Fibroblast of lung (primary cell): ENCODE data around the gene CYP26C1. TPM values are rescaled to one million over a fixed set of nuclear protein-coding genes. Genes with fewer than 3 reads are reported as not detected.

Experiments
- DNase-seq, 2 donors: peaks; one replicate each; pipeline versions ENCODE4 v3.0.0 to v3.0.0-alpha.2; 2010; ENCODE audit warnings: low read depth in 2 of 2
- H2AFZ ChIP-seq: 2 replicates; pipeline ENCODE4 v1.5.1; 2012; ENCODE audit warnings: low read length, control low read depth, inconsistent platforms
- H3K27ac ChIP-seq: 2 replicates; pipeline ENCODE4 v1.5.1; 2011; ENCODE audit warnings: low read length, control low read depth; ENCODE audit not compliant: insufficient read depth
- H3K27me3 ChIP-seq: 2 replicates; pipeline ENCODE4 v1.5.1; 2011; ENCODE audit warnings: mild to moderate bottlenecking, low read length; ENCODE audit not compliant: control insufficient read depth, insufficient read depth
- H3K36me3 ChIP-seq: 2 replicates; pipeline ENCODE4 v1.5.1; 2011; ENCODE audit warnings: low read length; ENCODE audit not compliant: control insufficient read depth, insufficient read depth
- H3K4me1 ChIP-seq: 2 replicates; pipeline ENCODE4 v1.5.1; 2011; ENCODE audit warnings: low read length; ENCODE audit not compliant: control insufficient read depth, insufficient read depth; ENCODE audit errors: extremely low read depth
- H3K4me2 ChIP-seq: 2 replicates; pipeline ENCODE4 v1.5.1; 2011; ENCODE audit warnings: low read length, control low read depth; ENCODE audit not compliant: insufficient read depth; ENCODE audit errors: extremely low read depth
- H3K4me3 ChIP-seq, 4 experiments: fragments of 200-600 bp in 1 of 4; sonication (generic) in 1 of 4; replicated peaks in 1 of 4; 2 replicates each; pipeline ENCODE4 v1.5.1; 2011 to 2016; ENCODE audit warnings: low read length in 4 of 4, low read depth in 3 of 4, mild to moderate bottlenecking in 3 of 4, control low read depth in 2 of 4, inconsistent platforms in 1 of 4, mixed read lengths in 1 of 4; ENCODE audit not compliant: insufficient read depth in 1 of 4; ENCODE audit errors: control extremely low read depth in 1 of 4
- H3K79me2 ChIP-seq: 2 replicates; pipeline ENCODE4 v1.5.1; 2012; ENCODE audit warnings: mild to moderate bottlenecking, low read length, inconsistent platforms; ENCODE audit not compliant: control insufficient read depth, insufficient read depth
- H3K9ac ChIP-seq: 2 replicates; pipeline ENCODE4 v1.5.1; 2011; ENCODE audit warnings: mild to moderate bottlenecking, low read length, control low read depth; ENCODE audit not compliant: insufficient read depth
- H3K9me3 ChIP-seq: 2 replicates; pipeline ENCODE4 v1.5.1; 2012; ENCODE audit warnings: low read depth, low read length; ENCODE audit not compliant: control insufficient read depth, insufficient read depth
- H4K20me1 ChIP-seq: 2 replicates; pipeline ENCODE4 v1.5.1; 2011; ENCODE audit warnings: low read length; ENCODE audit not compliant: control insufficient read depth, insufficient read depth; ENCODE audit errors: extremely low read depth
- CTCF ChIP-seq, 2 donors: IDR thresholded peaks in 1 of 2; conservative IDR thresholded peaks in 1 of 2; 1 replicate in 1 of 2; 2 replicates in 1 of 2; pipeline ENCODE4 v1.5.1; 2011 to 2012; ENCODE audit warnings: low read length in 2 of 2, control low read depth in 1 of 2, inconsistent platforms in 1 of 2, low read depth in 1 of 2, mild to moderate bottlenecking in 1 of 2
- EZH2 ChIP-seq: IDR thresholded peaks from 2 replicates; pipeline ENCODE4 v1.5.1; 2012; ENCODE audit warnings: low read length, control low read depth, mild to moderate bottlenecking; ENCODE audit errors: missing control alignments
- polyA minus RNA-seq: library from RNA; depleted of rRNA, polyadenylated mRNA; stranded (reverse); fragments of >200 nt; gene quantifications from 2 replicates; pipeline ENCODE4 v1.2.3, GENCODE V29; 2011; ENCODE audit warnings: low replicate concordance
- polyA plus RNA-seq, 2 donors: library from polyadenylated mRNA; depleted of rRNA in 1 of 2; stranded (reverse) in 1 of 2; unstranded in 1 of 2; fragments of >200 nt; gene quantifications; 2 replicates each; pipeline ENCODE4 v1.2.1, GENCODE V29; 2011 to 2012; ENCODE audit warnings: missing spikeins in 1 of 2
- total RNA-seq: library from RNA; depleted of rRNA; stranded (reverse); fragments of >200 nt; gene quantifications from 2 replicates; pipeline ENCODE4 v1.2.1, GENCODE V29; 2014

CYP26C1 gene
- total RNA-seq, result under 0.01 TPM in 2 replicates
- 0.02 and 0.03 TPM in 2 replicates for polyA plus RNA-seq
- 0.07 TPM in 1 of 2 replicates, not detected in the other for polyA plus RNA-seq (2012)
- polyA minus RNA-seq, result not detected in 2 replicates

DNA sequence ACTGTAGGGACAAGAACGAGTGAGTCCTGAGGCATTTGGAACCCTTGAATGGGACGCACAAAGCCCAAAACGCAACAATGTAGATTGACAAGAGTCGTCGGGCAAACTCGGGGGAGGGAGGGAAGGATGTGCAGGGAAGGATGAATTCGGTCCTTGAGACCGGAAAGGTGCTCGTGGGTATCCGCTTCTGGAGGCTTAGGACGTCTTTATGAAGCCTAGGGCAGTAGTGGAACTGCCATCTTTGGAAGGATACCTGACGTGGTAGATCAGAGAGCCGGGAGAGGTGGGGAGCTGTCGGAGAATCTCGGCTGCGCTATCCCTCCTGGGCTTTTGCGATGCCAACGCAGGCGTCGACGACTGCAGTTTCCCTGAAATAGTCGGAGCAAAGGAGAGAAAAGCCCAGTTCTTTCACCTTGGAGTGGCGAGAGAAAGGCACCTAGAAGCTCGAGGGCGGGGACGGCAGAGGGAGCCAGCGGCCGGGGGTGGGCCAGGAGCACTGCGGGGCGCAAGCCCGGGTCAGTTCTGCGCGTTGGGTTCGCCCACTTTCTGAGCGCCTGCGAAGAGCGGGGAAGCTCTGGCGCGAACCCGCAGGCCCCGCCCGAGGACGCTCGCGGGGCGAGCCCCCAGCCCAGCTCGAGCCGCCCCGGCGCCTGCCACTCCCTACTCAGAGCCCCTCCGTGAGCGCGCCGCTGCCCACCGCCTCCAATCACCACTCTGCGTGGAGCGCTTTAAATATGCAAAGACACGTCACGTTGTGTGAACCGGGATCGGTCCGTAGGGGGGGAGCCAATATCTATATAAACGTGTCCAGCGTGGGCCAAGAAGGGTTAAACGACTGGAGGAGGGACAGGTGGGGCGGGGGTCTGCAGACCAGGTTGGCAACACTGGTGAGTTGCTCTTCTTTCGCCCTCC is at the start of gene CYP26C1:
CYP26C1 (plus strand) TSS at position 824 of the 912 bp plus-strand sequence. CDS start 466 bp downstream, outside the sequence.
- no peaks in the 10 kb centered on the region for H4K20me1 ChIP-seq
- no peak within 1 kb of the TSS for H3K9ac ChIP-seq
- H3K27ac ChIP-seq, result no peak within 1 kb of the TSS
- H3K4me3 ChIP-seq, result no peak within 1 kb of the TSS
- H3K36me3 ChIP-seq, result no peaks in the 10 kb centered on the region
- TF ChIP-seq CTCF (conservative IDR thresholded peaks at IDR 0.05 in 1 of 2, IDR thresholded peaks at IDR 0.05 in 1 of 2; ENCODE audit: low read depth in 1 of 2, low read length in 2 of 2) (no peak), EZH2 (no peak)
- no peak for DNase-seq
- no peaks in the 10 kb centered on the region for H3K4me1 ChIP-seq
- no peak within 1 kb of the TSS for H2AFZ ChIP-seq
- H3K27me3 ChIP-seq, result peaks cover 37% of the 10 kb centered on the region
- H3K79me2 ChIP-seq, result no peaks in the 10 kb centered on the region
- no peaks in the 10 kb centered on the region for H3K9me3 ChIP-seq
- H3K4me2 ChIP-seq, result peak within 1 kb of the TSS; percentile 72

DNA sequence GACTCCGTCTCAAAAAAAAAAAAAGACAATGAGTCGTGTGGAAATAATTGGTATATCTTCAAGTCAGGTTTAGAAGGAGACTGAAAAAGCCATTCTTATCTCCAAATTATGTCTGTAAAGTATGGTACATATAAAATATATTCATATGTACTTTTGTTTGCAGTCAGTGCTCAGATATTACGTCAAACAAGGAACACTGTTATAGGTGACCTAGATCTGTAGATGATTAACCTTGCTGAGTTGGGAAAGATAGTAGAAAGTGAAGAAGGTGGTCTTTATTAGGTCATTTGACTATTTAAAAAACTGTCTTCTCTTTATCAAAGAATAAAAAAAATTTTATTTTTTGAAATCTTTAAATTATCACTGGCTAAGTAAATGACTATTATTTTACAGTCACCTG is 44.9 kb upstream of the CYP26C1 start:
- H3K27ac ChIP-seq, result no peak overlapping the region
- no peak for DNase-seq
- no peaks in the 10 kb centered on the region for H3K4me1 ChIP-seq
- H3K4me2 ChIP-seq, result no peak overlapping the region
- H3K27me3 ChIP-seq, result no peaks in the 10 kb centered on the region
- no peaks in the 10 kb centered on the region for H3K79me2 ChIP-seq
- no peak overlapping the region for H3K4me3 ChIP-seq
- H3K9ac ChIP-seq, result no peak overlapping the region
- TF ChIP-seq CTCF (conservative IDR thresholded peaks at IDR 0.05 in 1 of 2, IDR thresholded peaks at IDR 0.05 in 1 of 2; ENCODE audit: low read depth in 1 of 2, low read length in 2 of 2), result no peak
- no peak for TF ChIP-seq EZH2
- no peaks in the 10 kb centered on the region for H3K9me3 ChIP-seq
- H4K20me1 ChIP-seq, result no peaks in the 10 kb centered on the region
- no peak overlapping the region for H2AFZ ChIP-seq
- no peaks in the 10 kb centered on the region for H3K36me3 ChIP-seq

- Histone ChIP-seq H2AFZ (no peak overlapping the region), H4K20me1 (no peaks in the 10 kb centered on the region), H3K9me3 (no peaks in the 10 kb centered on the region), H3K9ac (no peak overlapping the region), H3K4me1 (no peaks in the 10 kb centered on the region), H3K27ac (no peak overlapping the region), H3K27me3 (no peaks in the 10 kb centered on the region), H3K4me3 (no peak overlapping the region), H3K36me3 (no peaks in the 10 kb centered on the region), H3K79me2 (no peaks in the 10 kb centered on the region), H3K4me2 (no peak overlapping the region)
- no peak for TF ChIP-seq CTCF (conservative IDR thresholded peaks at IDR 0.05 in 1 of 2, IDR thresholded peaks at IDR 0.05 in 1 of 2; ENCODE audit: low read depth in 1 of 2, low read length in 2 of 2)
- no peak for TF ChIP-seq EZH2
- no peak for DNase-seq
Measured at GRCh38 chr10:93023013-93023650, 37.5 kb upstream of the CYP26C1 start.
